GM13977 (cell line): ENCODE results near the gene PRSS27.

ENCODE experiments used
- DNase-seq: peaks from one replicate; pipeline ENCODE4 v3.0.0; 2012; ENCODE audit warnings: low spot score
- in situ Hi-C: fragments of 300-500 bp; cut with MboI; formaldehyde crosslinking; loops from one replicate; pipeline ENCODE4 v1.12.0; 2022; ENCODE audit warnings: low sequenced_read_pairs, low pct_unique_long_range_greater_than_20kb, mixed read lengths, inconsistent platforms; ENCODE audit not compliant: unreplicated experiment
- TF ChIP-seq, protein P1 (sequence below): IDR thresholded peaks from 2 replicates; pipeline ENCODE4 v1.5.1; 2012; ENCODE audit warnings: mild to moderate bottlenecking, control low read depth; ENCODE audit not compliant: insufficient read depth; ENCODE audit errors: extremely low read depth, missing control alignments

Gene PRSS27

DNA sequence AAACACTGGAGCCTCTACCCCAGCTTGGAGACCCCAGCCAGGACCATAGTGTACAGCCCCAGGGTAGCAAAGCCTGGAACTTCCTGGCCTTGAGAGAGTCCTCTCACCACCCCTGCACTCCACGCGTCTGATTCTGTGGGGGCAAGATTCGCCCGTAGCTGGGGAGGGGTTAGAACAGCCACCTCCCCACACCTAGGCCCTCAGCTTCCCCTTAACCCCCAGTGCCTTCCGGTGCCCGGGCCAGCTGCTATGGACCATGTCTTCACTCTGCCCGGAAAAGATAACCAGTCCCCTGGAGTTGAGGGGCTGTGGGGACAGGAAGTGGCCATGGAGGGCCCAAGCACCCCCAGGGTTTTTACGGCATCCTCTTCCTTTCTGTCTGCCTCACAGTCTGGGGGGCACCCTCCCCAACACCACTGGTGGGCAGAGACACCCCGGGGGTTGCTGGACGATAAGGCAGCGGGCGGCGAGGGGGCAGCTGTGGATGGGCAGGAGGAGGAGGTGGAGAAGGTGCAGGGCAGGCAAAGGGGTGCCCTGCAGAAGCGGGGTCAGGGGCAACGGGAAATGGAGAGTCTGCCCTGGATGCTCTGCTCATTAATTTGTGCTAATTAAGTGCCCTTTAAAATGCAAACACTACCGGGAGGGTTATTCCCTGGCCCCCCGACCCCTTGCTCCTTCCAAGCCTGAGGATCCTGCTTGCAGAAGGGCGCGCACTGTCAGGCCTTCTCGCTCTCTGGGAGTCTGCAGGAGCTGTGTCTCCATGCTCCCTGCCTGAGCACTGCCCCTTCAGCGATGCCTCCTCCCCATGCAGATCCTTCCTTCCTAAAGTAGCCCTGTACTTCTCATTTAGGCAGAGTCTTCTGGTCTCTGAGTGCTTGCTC, 2.4 kb downstream of the PRSS27 start:
- no peak for DNase-seq
- in situ Hi-C loops, result no loop called here

DNA sequence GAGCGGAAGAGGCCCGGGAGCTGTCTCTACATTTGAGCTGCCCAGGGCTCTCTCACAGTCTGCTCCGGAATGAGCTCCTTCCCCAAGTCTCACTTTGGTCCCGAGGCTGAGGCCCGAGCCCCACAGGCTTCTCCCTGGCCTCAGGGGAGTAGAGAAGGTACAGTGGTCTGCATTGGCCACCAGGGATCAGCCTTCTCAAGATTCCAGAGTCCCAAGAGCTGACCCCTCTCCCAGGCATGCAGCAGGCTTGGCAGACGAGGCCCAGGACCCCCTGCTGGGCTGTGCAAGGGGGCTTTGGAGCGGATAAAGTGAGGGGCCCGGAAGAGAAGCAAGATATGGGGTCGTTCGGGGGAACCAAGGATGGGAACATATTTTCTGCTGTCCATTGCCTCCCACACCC, 3.1 kb downstream of the PRSS27 start:
- in situ Hi-C loops, result no loop called here
- TF ChIP-seq, protein P1, sequence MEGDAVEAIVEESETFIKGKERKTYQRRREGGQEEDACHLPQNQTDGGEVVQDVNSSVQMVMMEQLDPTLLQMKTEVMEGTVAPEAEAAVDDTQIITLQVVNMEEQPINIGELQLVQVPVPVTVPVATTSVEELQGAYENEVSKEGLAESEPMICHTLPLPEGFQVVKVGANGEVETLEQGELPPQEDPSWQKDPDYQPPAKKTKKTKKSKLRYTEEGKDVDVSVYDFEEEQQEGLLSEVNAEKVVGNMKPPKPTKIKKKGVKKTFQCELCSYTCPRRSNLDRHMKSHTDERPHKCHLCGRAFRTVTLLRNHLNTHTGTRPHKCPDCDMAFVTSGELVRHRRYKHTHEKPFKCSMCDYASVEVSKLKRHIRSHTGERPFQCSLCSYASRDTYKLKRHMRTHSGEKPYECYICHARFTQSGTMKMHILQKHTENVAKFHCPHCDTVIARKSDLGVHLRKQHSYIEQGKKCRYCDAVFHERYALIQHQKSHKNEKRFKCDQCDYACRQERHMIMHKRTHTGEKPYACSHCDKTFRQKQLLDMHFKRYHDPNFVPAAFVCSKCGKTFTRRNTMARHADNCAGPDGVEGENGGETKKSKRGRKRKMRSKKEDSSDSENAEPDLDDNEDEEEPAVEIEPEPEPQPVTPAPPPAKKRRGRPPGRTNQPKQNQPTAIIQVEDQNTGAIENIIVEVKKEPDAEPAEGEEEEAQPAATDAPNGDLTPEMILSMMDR, result no peak
- DNase-seq, result no peak

More for the DNA sequence above, 2.4 kb downstream of the PRSS27 start:
- TF ChIP-seq, protein P1, result no peak

DNA sequence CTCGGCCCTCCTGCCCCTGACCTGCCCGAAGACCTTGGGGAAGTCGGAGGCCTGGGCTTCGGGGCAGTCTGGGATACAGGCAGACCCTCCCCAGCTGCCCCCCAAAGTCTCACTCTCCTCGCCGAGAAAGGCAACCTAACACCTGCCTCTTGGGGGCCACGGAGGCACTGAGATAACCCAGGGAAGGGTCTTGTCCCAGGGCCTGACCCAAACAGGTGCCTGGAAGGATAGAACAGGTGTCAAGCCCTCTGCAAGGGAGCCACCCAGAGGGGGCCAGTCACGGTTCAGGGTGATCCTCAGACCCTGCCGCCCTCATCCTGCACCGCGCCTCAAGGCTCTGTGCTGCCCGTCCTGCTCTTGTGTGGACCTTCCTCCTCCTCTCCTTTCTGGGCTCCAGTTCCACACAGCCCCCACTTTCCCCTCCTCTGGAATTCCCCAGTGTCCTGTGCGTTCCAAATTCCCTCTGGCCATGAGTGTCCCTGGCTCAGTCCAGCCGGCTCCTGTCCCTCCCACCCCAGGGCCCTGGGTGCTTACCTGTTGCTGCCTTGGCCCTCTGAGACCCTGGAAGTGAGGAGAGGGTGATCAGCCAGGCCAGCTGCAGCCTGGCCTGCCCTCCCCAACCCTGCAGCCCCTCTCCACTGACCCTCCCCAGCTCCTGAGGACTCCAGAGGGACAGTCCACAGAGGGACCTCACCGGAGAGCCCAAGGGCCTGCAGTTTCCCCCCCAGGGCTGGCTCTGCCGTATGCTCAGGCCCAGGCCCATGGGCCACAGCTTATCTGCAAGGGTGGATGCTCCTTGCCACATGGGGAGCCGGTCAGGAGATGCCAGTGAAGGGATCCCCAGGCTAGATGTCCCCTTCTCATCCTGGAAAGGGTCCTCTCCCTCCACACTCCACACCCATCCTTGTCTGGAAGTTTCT, 3.8 kb downstream of the PRSS27 start:
- in situ Hi-C loops, result no loop called here
- no peak for DNase-seq
- TF ChIP-seq, protein P1, result no peak

DNA sequence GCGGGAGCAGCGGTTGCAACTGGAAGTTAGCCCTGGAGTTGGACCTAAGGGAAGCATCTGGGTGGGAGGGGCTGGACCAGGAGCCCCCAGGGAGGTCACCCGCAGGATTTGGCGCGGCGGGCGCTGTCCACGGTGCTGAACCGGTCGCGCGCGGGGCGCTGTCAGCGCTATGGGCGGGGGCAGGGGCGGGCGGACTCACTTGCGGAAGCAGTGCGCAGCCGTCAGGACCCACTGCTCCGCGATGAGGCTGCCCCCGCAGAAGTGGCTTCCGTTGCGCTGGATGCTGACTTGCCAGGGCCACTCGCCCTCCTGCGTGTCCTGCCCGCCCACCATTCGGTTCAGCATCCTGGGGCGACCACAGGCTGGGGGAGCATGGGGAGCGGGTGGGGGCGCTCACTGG, 4.5 kb downstream of the PRSS27 start:
- TF ChIP-seq, protein P1, result no peak
- in situ Hi-C loops, result no loop called here
- peak; percentile 86 for DNase-seq

DNA sequence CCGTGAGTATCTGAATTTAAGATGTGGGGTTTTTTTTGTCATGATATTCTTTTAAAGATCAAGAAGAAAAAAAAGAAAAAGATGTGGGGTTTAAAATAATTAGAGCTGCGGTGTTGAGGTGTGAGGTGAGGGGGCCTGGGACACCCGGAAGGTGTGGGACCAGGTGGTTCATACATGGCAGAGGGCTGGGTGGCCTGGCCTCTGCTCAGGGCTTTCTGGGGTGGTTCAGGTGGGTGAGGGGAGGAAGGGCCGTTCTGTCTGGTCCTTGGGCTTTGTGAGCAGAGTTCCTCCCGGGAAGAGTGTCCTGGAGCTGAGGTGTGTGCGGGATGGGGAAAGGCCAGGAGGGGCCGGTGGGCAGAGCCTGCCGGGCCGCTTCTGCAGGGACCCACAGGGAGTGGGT, 5.0 kb downstream of the PRSS27 start:
- DNase-seq, result no peak
- in situ Hi-C loops, result no loop called here
- TF ChIP-seq, protein P1, result no peak

DNA sequence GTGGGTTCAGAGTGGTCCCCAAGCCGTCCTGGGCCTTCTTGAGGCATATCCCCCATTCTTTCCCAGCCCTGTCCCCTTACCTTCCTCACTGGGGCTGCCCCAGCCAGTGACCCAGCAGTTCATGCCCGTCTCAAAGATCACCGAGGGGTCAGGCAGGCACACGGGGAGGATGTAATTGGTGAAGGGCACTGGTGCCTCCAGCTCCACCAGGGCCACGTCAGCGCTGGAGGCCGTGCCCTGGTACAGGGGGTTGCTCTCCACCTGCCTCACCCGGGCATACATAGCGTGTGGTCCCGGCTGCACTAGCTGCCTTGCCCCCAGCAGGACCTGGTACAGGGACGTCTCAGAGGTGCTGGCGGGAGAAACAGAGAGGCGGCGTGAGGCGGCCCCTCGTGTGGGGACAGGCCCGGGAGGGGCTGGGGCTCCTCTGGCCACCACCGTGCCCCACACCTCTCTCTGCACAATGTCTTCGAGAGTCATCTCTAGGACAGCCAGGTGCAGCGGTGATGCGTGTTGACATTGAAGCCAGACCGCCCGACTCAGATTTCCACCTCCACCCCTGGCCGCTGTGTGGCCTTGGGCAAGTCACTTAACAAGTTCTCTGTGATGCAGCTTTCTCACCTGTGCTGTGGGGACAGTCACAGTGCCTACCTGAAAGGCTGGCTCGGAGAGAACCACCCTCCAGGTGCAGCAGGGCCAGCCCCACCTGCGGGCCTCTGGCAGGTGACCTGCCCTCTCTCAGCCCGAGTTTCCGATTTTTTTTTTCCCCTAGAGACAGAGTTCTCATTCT, 5.8 kb downstream of the PRSS27 start:
- TF ChIP-seq, protein P1, result no peak
- no peak for DNase-seq
- in situ Hi-C loops, result no loop called here
